Fibroblast of gingiva (primary cell): ENCODE results near the gene TOB1.
A peak's percentile ranks its signal among the peaks of the same experiment; 100 is the strongest.
"Not testable (repeated sequence)": the region's sequence is repeated elsewhere in the genome, so short reads cannot be mapped to it uniquely, and the experiment has no call there.

ENCODE experiments used
- DNase-seq: peaks from one replicate; pipeline ENCODE4 v3.0.0-alpha.2; 2011; ENCODE audit warnings: low read depth

TOB1 gene

DNA sequence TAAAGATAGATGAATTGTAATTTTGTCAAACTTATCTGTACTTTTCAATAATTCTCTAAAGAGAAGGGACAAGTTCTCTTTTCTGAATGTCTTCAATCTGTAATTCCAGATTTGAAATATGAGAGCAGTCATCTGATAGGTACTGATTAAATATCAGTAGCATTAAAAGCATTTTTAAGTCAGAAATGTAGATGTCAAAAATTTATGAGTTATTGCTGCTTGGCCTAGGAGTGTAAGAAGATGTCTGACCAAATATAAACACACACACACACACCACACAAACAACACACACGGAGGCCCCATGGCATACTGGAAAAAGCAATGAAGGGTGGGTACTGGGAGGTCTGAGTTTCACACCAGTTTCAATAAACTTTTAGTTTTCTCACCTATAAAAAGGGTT lies 2.4 kb upstream of the TOB1 start:
- DNase-seq = no peak

DNA sequence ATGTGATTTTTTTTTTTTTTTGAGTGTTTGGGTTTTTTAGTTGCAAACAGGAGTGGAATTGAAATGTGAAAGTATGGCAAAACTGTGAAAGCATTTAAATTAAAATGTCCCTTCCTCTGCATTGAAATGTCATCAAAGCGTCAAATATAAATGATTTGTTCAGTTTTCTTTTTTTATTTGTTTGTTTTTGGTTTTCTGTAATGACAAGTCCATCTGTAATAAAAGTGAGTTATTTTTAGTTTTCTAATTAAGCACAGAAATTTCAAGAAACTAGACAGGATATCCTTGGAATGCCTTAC lies 1.9 kb upstream of the TOB1 start:
- no peak for DNase-seq

DNA sequence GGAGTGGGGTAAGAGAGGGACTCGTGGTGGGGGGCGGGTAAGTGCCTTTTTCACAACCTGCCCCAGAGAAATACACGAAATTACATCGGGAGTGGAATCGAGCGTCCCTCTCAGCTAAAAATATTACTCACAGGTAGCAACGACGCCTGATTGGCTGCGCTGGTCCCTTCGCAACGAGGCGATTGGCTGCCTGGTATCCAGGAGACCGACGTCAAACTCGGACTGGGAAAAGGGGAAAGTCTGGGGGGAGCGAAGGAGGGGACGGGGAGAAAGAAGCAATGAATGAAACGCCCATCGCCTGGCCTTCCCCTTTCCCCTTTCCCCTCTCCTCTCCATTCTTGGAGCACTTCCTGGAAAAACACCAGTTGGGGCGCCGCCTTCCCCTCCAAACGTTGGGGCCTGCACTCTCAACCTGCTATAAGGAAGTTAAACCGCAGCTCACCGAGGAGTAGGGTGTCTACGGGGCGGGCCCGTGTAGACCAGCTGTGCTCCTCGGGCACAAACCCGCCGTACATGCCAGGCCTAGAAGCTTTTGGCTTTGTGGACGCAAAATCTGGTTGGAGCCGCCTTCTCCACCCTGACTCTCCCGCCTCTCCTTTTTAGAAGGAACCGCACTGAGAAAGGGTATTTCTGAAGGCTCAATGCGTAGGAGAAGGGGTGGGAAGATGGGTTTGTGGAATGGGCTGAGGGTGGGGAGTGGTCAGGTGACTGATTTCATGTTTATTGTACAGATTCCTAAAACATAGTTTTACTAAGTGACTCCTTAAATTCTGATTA lies 1.4 kb upstream of the TOB1 start:
- peak; percentile 95 for DNase-seq

GRCh38 chr17:50866950-50867362 lies 802 bp upstream of the TOB1 start:
- DNase-seq = no peak

GRCh38 chr17:50865868-50866260 lies 290 bp downstream of the TOB1 start:
- no peak for DNase-seq

DNA sequence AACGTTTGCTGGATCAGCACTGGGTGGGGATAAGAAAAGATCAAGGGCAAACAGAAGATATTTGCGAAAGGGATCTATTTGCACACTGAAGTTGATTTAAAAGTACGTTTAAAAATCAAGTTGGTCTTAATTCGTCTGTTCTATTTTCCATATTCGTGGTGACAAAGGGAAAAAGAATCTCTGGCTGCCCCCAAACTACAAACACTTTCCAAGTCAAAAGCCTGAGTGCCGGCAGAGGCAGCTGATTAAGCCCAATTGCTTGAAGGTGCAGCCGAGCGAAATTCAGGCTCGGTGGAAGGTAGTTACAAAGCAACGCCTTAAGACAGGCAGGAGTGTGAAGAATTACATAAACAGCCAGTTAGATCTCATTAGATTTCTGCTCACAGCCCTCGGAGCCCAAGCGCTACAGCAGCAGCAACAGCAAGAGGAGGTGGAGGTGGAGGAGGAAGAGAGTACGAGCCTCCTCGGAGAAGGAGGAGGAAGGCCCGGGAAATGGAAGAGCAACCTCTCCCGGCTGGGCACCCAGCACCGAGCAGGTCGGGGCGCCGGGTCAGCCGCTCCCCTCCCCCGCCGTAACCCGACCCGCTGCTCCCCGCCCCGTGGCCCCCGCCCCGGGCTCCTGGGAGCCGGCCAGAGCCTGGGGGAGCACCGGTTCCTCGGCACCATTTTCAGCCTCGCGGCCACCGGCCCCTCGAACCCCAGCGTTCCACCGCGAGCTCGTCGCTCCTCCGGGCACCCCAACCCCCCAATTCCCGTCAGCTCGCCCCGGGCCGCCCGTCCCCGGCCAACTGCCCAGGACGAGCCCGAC lies 890 bp downstream of the TOB1 start:
- DNase-seq = peak; percentile 44

GRCh38 chr17:50864747-50865059 lies 1.5 kb downstream of the TOB1 start:
- DNase-seq = no peak

DNA sequence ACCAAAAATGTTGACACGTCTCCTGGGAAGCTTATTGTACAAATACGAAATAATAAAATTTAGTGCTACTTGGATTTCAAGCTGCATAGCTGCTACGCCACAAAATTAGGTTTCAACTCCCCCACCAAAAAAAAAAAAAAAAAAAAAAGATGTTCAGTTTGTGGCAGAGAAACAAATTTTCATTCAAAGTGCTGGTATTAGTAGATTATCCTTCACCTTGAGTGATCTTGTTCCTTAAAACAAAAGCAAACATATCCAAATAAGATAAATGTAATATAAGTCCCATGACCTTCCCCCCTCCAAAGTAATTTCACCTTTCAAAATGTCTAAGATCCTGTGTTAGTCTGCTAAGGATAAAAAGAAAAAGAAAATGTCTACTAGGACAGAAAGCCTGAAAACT lies 2.2 kb downstream of the TOB1 start:
- no peak for DNase-seq

- DNase-seq = peak; percentile 38
Measured at GRCh38 chr17:50863221-50863843, 2.8 kb downstream of the TOB1 start.

- peak; percentile 30 for DNase-seq
Measured at GRCh38 chr17:50861822-50862528, 4.2 kb downstream of the TOB1 start.

- DNase-seq = no peak
Measured at GRCh38 chr17:50861334-50861676, 4.8 kb downstream of the TOB1 start.

DNA sequence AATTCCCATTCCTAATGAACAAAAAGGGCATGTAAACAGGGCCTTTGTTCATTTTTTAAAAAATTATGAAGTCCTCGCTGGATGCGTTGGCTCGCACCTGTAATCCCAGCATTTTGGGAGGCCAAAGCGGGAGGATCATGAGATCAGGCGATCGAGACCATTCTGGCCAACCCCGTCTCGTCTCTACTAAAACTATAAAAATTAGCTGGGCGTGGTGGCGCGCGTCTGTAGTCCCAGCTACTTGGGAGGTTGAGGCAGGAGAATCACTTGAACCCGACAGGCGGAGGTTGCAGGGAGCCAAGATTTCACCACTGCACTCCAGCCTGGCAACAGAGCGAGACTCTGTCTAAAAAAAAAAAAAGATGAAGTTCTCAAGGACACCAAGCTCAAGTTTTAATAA lies 6.4 kb downstream of the TOB1 start:
- not testable (repeated sequence) for DNase-seq

DNA sequence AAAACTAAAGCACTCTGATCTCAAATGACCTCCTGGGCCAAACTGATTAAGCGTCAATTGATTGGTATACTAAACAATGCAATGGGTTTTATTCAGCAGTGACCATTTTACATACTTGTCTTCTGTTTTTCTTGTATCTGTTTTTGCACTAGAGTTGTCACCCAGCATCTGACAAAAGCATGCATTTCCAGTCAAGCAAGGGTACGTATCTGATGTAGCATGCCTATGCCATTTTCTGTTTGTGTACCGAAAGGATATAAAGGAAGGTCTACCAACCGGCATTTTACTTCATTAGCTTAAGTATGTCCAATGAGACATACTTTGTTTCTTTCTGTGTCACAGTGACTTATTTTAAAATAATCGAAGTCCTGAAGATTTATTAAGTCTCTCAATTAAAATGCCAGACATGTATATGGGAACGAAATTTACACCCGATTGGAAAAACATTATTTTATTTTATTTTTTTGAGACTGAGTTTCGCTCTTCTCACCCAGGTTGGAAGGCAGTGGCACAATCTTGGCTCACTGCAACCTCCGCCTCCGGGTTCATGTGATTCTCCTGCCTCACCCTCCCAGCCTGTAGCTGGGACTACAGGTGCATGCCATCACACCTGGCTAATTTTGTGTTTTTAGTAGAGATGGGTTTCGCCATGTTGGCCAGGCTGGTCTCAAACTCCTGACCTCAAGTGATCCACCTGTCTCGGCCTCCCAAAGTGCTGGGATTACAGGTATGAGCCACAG lies 7.5 kb downstream of the TOB1 start:
- no peak for DNase-seq

DNA sequence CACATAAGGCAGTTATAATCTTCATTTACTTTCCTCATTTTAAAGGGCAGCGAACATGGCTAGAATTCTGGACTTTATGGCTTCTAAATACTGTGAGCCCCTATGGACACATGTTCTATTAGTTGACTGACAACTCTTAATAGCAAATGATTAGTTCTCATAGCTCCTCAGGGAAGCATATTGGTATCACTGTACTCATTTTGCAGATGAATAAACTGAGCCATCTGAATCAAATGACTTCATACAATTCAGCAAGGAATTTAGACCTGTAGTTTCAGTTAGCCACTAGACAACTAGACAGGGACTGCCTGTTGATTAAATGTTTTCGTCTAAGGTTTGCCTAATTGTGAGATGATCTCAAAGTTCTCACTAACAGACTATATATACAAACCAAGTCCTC lies 9.7 kb downstream of the TOB1 start:
- no peak for DNase-seq

DNA sequence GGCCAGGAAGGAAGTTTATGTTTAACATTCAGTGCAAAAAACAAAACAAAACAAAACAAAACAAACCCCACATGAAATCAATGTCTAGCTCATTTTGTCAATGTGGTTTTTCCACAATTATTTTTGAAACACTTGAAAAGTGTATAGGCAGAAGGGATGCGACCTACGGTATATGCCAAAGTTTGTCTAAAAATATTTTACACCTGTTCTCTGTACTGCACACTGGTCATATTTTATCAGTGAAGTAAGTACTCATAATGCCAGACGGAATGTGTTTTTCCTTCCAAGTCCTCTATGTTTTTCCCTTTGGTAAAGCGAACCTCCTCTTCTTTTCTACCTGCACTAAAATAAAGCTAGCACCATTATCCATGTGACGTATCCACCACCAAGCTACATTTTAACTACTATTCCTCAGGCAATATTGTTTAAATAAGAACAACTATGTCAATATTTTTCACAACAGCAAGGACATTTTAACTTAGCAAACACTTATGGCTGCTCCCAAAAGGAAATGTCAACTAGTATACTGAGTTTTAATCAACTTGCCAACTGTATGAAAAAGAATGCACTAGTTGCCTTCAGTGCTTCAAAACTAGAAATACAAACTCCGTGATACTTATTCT lies 10.3 kb downstream of the TOB1 start:
- DNase-seq = no peak

GRCh38 chr17:50853781-50854180 lies 12.4 kb downstream of the TOB1 start:
- DNase-seq = no peak

- no peak for DNase-seq
Measured at GRCh38 chr17:50853015-50853615, 13.0 kb downstream of the TOB1 start.

- DNase-seq = no peak
Measured at GRCh38 chr17:50850640-50851039, 15.5 kb downstream of the TOB1 start.

DNA sequence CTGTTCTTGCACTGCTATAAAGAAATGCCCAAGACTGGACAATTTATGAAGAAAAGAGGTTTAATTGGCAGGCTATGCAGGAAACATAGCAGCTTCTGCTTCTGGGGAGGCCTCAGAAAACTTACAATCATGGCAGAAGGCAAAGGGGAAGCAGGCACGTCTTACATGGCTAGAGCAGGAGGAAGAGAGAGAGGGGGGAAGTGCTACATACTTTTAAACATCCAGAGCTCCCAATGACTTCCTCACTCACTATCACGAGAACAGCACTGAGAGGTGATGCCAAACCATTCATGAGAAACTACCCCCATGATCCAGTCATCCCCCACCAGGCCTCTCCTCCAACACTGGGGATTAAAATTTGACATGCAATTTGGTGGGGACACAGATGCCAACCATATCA lies 17.4 kb downstream of the TOB1 start:
- DNase-seq = no peak

- no peak for DNase-seq
Measured at GRCh38 chr17:50848039-50848438, 18.1 kb downstream of the TOB1 start.

- no peak for DNase-seq
Measured at GRCh38 chr17:50847566-50847965, 18.6 kb downstream of the TOB1 start.
